K562 (cell line): Measurements from ENCODE around the gene SLC25A10. TPM values are rescaled to one million over a fixed set of nuclear protein-coding genes. Genes with fewer than 3 reads are reported as not detected.
A peak's percentile ranks its signal among the peaks of the same experiment; 100 is the strongest.

Source experiments
- BHLHE40 ChIP-seq: IDR thresholded peaks from 2 replicates; pipeline ENCODE4 v1.6.1; 2011; ENCODE audit warnings: low read length, improper control_type of control experiment
- CC2D1A ChIP-seq: fragments of 450-650 bp; IDR thresholded peaks from 2 replicates; pipeline ENCODE4 v1.6.1; 2017; ENCODE audit warnings: mild to moderate bottlenecking
- CREBBP ChIP-seq: IDR thresholded peaks from one replicate; pipeline ENCODE4 v1.6.1; 2012; ENCODE audit warnings: low read depth, mild to moderate bottlenecking, control low read depth, inconsistent platforms, low read length
- DEAF1 ChIP-seq: fragments of 450-650 bp; formaldehyde crosslinking; IDR thresholded peaks from 2 replicates; pipeline ENCODE4 v1.4.0; 2020; ENCODE audit warnings: mild to moderate bottlenecking, moderate library complexity
- DNMT1 ChIP-seq: fragments of 450-650 bp; IDR thresholded peaks from 2 replicates; pipeline ENCODE4 v1.6.1; 2016; ENCODE audit warnings: antibody characterized with exemption, mild to moderate bottlenecking
- E2F6 ChIP-seq, 2 experiments: IDR thresholded peaks; 2 replicates each; pipeline ENCODE4 v1.6.1; 2011; ENCODE audit warnings: borderline replicate concordance in 1 of 2, control low read depth in 1 of 2, low read depth in 1 of 2, low read length in 1 of 2, mild to moderate bottlenecking in 1 of 2, mixed read lengths in 1 of 2, moderate library complexity in 1 of 2; ENCODE audit not compliant: insufficient read depth in 1 of 2, insufficient read length in 1 of 2, poor library complexity in 1 of 2, severe bottlenecking in 1 of 2; ENCODE audit errors: extremely low read depth in 1 of 2
- ETV1 ChIP-seq: fragments of 450-650 bp; conservative IDR thresholded peaks from 2 replicates; pipeline ENCODE4 v1.6.1; 2016; ENCODE audit warnings: missing genetic modification characterization, control low read depth, low read depth, missing compliant biosample characterization
- FOXK1 ChIP-seq: sonication (generic); formaldehyde crosslinking; IDR thresholded peaks from 2 replicates; pipeline ENCODE4 v1.8.0; 2022; ENCODE audit warnings: missing genetic modification reagents, mild to moderate bottlenecking, borderline replicate concordance
- HNRNPUL1 ChIP-seq: fragments of 200-400 bp; formaldehyde crosslinking; IDR thresholded peaks from 2 replicates; pipeline ENCODE4 v1.6.1; 2017; ENCODE audit warnings: low read length
- NR4A1 ChIP-seq, 2 experiments: fragments of 250-450 bp in 1 of 2; fragments of 450-650 bp in 1 of 2; sonication (Bioruptor Pico) in 1 of 2; IDR thresholded peaks; 2 replicates each; pipeline versions ENCODE4 v1.4.0 to v1.6.1; 2016 to 2020; ENCODE audit warnings: mild to moderate bottlenecking in 2 of 2, missing compliant biosample characterization in 1 of 2, missing genetic modification characterization in 1 of 2, moderate library complexity in 1 of 2
- POLR2H ChIP-seq: IDR thresholded peaks from 2 replicates; pipeline ENCODE4 v1.6.1; 2016; ENCODE audit warnings: missing genetic modification characterization, low read depth, mild to moderate bottlenecking, control low read depth, missing compliant biosample characterization, moderate library complexity
- THAP12 ChIP-seq: fragments of 250-450 bp; sonication (Bioruptor Pico); IDR thresholded peaks from 2 replicates; pipeline ENCODE4 v1.9.0; 2021; ENCODE audit warnings: mild to moderate bottlenecking, inconsistent platforms
- ZBTB2 ChIP-seq: fragments of 450-650 bp; IDR thresholded peaks from 2 replicates; pipeline ENCODE4 v1.6.1; 2016; ENCODE audit warnings: antibody characterized with exemption
- ZNF274 ChIP-seq: IDR thresholded peaks from 2 replicates; pipeline ENCODE4 v1.6.1; 2011; ENCODE audit warnings: low read depth, mild to moderate bottlenecking, low read length, moderate library complexity, borderline replicate concordance
- ZNF449 ChIP-seq: fragments of 250-450 bp; sonication (Bioruptor Pico); IDR thresholded peaks from 2 replicates; pipeline ENCODE4 v1.8.0; 2022; ENCODE audit warnings: moderate library complexity, mild to moderate bottlenecking, inconsistent platforms
- polyA plus RNA-seq, 8 experiments: library from polyadenylated mRNA; depleted of rRNA in 4 of 8; stranded (reverse) in 5 of 8; unstranded in 3 of 8; fragments of >200 nt; fragmentation: Nextera tagmentation in 2 of 8; fragmentation: Illumina TruSeq in 1 of 8; extraction: Ambion mirVana in 2 of 8; extraction: Trizol in 1 of 8; gene quantifications; 2 replicates each; pipeline versions ENCODE4 v1.2.1 to v1.2.3, GENCODE V29; 2011 to 2014; ENCODE audit warnings: inconsistent platforms in 1 of 8, missing spikeins in 1 of 8
- total RNA-seq, 7 experiments: library from RNA; depleted of rRNA in 6 of 7; stranded (reverse); fragments of >200 nt in 6 of 7; fragmentation: Illumina TruSeq in 2 of 7; extraction: Trizol in 2 of 7; gene quantifications; 2 replicates each; pipeline versions ENCODE4 v1.2.1 to v1.2.3, GENCODE V29; 2011 to 2021; ENCODE audit warnings: low replicate concordance in 1 of 7

Gene SLC25A10
- total and polyA plus RNA-seq, 9 of the 15 experiments (the other 6 are each of a cell fraction or from before 2014, with no cell fraction given): 0.10 to 85.6 (median 34.3) TPM

- peak; percentile 29; the same call in 1 of the 2 replicates for TF ChIP-seq ZBTB2
- TF ChIP-seq CC2D1A: no peak
- TF ChIP-seq HNRNPUL1: no peak
- TF ChIP-seq THAP12: peak; percentile 97
- peak; percentile 30; the same call in 1 of the 2 replicates for TF ChIP-seq BHLHE40
- peak; percentile 93 for TF ChIP-seq ETV1 (tag)
- TF ChIP-seq DEAF1 (CRISPR knock-in tag): no peak
- no peak for TF ChIP-seq DNMT1
- peak; percentile 10; the same call in 1 of the 2 replicates for TF ChIP-seq NR4A1 (CRISPR knock-in tag; IDR thresholded peaks at IDR 0.05)
- peak; percentile 37; the same call in 1 of the 2 replicates for TF ChIP-seq NR4A1 (tag; IDR thresholded peaks at IDR 0.05)
- peak; percentile 70; the same call in 1 of the 2 replicates for TF ChIP-seq FOXK1 (CRISPR knock-in tag)
- TF ChIP-seq POLR2H (tag): peak; percentile 72
- TF ChIP-seq ZNF274: 0 out of 2 replicates have a peak, but pooled peaks have one; percentile 25
- TF ChIP-seq E2F6 (IDR thresholded peaks at IDR 0.05; ENCODE audit: borderline replicate concordance in 1 of 2, extremely low read depth in 1 of 2, insufficient read depth in 1 of 2, insufficient read length in 1 of 2, low read depth in 1 of 2, low read length in 1 of 2, poor library complexity in 1 of 2, severe bottlenecking in 1 of 2): peak; percentile 69 to 95
- TF ChIP-seq ZNF449 (CRISPR knock-in tag): no peak
- no peak for TF ChIP-seq CREBBP
Observed at GRCh38 chr17:81702934-81703746, 8.9 kb upstream of the SLC25A10 start, which contains the start of gene MRPL12 (continued).
